ENCODE data around the gene HMCN1. TPM values are rescaled to one million over a fixed set of nuclear protein-coding genes. Genes with fewer than 3 reads are reported as not detected.

Gene HMCN1
- total RNA-seq, 1 donor from 2014 or later = 80.0 TPM

- peak overlapping the region; percentile 52 for H3K27ac Mint-ChIP-seq (ENCODE audit: unreplicated experiment)
- no peak for DNase-seq (ENCODE audit: low spot score)
- peaks cover 34% of the 10 kb centered on the region for H3K4me1 Mint-ChIP-seq (ENCODE audit: low read depth)
- no peaks in the 10 kb centered on the region for H3K27me3 Mint-ChIP-seq (ENCODE audit: low read depth)
- H3K9me3 Mint-ChIP-seq (ENCODE audit: low read depth) = no peaks in the 10 kb centered on the region
- H3K36me3 Mint-ChIP-seq (ENCODE audit: low read depth) = peaks cover 1% of the 10 kb centered on the region
- no peak overlapping the region for H3K4me3 Mint-ChIP-seq (ENCODE audit: unreplicated experiment)
- TF ChIP-seq CTCF (IDR thresholded peaks at IDR 0.05) = no peak
These were observed 116.2 kb downstream of the HMCN1 start for GRCh38 chr1:185850366-185850765.

- H3K27ac Mint-ChIP-seq (ENCODE audit: unreplicated experiment) = peak overlapping the region; percentile 42
- peaks cover 54% of the 10 kb centered on the region for H3K4me1 Mint-ChIP-seq (ENCODE audit: low read depth)
- H3K27me3 Mint-ChIP-seq (ENCODE audit: low read depth) = no peaks in the 10 kb centered on the region
- H3K36me3 Mint-ChIP-seq (ENCODE audit: low read depth) = peaks cover 1% of the 10 kb centered on the region
- no peak overlapping the region for H3K4me3 Mint-ChIP-seq (ENCODE audit: unreplicated experiment)
- DNase-seq (ENCODE audit: low spot score) = no peak
- no peaks in the 10 kb centered on the region for H3K9me3 Mint-ChIP-seq (ENCODE audit: low read depth)
- TF ChIP-seq CTCF (IDR thresholded peaks at IDR 0.05) = no peak
These were observed 119.5 kb downstream of the HMCN1 start for GRCh38 chr1:185853739-185854138.

- no peaks in the 10 kb centered on the region for H3K27me3 Mint-ChIP-seq (ENCODE audit: low read depth)
- peaks cover 66% of the 10 kb centered on the region for H3K4me1 Mint-ChIP-seq (ENCODE audit: low read depth)
- H3K9me3 Mint-ChIP-seq (ENCODE audit: low read depth) = no peaks in the 10 kb centered on the region
- H3K4me3 Mint-ChIP-seq (ENCODE audit: unreplicated experiment) = no peak overlapping the region
- H3K27ac Mint-ChIP-seq (ENCODE audit: unreplicated experiment) = no peak overlapping the region
- no peak for DNase-seq (ENCODE audit: low spot score)
- TF ChIP-seq CTCF (IDR thresholded peaks at IDR 0.05) = no peak
- peaks cover 1% of the 10 kb centered on the region for H3K36me3 Mint-ChIP-seq (ENCODE audit: low read depth)
These were observed 122.3 kb downstream of the HMCN1 start for GRCh38 chr1:185856482-185856881.

GRCh38 chr1:185857442-185857841 lies 123.3 kb downstream of the HMCN1 start:
- H3K36me3 Mint-ChIP-seq (ENCODE audit: low read depth) = peaks cover 1% of the 10 kb centered on the region
- no peaks in the 10 kb centered on the region for H3K27me3 Mint-ChIP-seq (ENCODE audit: low read depth)
- no peak overlapping the region for H3K4me3 Mint-ChIP-seq (ENCODE audit: unreplicated experiment)
- peaks cover 72% of the 10 kb centered on the region for H3K4me1 Mint-ChIP-seq (ENCODE audit: low read depth)
- no peak for DNase-seq (ENCODE audit: low spot score)
- TF ChIP-seq CTCF (IDR thresholded peaks at IDR 0.05) = no peak
- no peak overlapping the region for H3K27ac Mint-ChIP-seq (ENCODE audit: unreplicated experiment)
- H3K9me3 Mint-ChIP-seq (ENCODE audit: low read depth) = no peaks in the 10 kb centered on the region

- Mint-ChIP-seq H3K4me3 (ENCODE audit: unreplicated experiment) (no peak overlapping the region), H3K9me3 (ENCODE audit: low read depth) (no peaks in the 10 kb centered on the region), H3K36me3 (ENCODE audit: low read depth) (peaks cover 3% of the 10 kb centered on the region), H3K27ac (ENCODE audit: unreplicated experiment) (peak overlapping the region; percentile 8), H3K27me3 (ENCODE audit: low read depth) (no peaks in the 10 kb centered on the region), H3K4me1 (ENCODE audit: low read depth) (peaks cover 74% of the 10 kb centered on the region)
- TF ChIP-seq CTCF (IDR thresholded peaks at IDR 0.05) = no peak
- no peak for DNase-seq (ENCODE audit: low spot score)
These were observed 126.1 kb downstream of the HMCN1 start for GRCh38 chr1:185860311-185860710.

Data from chondrocyte (in vitro differentiated cells).